ENCODE measurements around the gene C8G. TPM values are rescaled to one million over a fixed set of nuclear protein-coding genes. Genes with fewer than 3 reads are reported as not detected.

The C8G gene
- total and polyA plus RNA-seq, 2 of the 4 experiments (the other 2 are of a cell fraction) = 0.80 TPM; not detected in 1

GRCh38 chr9:136941231-136942111, 3.6 kb upstream of the C8G start:
- no peak overlapping the region for H2BK20ac ChIP-seq (ENCODE audit: low read depth, low read length)
- H4K8ac ChIP-seq (ENCODE audit: low read depth in 2 of 2, low read length in 2 of 2) = no peak overlapping the region
- H3K14ac ChIP-seq (replicated peaks; ENCODE audit: low read depth, low read length) = no peak overlapping the region
- no TSS peak for BruUV-seq (replicated peaks)
- peaks cover 5 to 47% of the 10 kb centered on the region in 2 experiments for H3K79me1 ChIP-seq (ENCODE audit: low read depth in 1 of 2, low read length in 2 of 2)
- DNase-seq (no peak), ATAC-seq (ENCODE audit: low read depth) (no peak)
- no peaks in the 10 kb centered on the region for H3K27me3 ChIP-seq (ENCODE audit: control insufficient read depth, insufficient read depth, low read length)
- no peak overlapping the region for H3K56ac ChIP-seq (ENCODE audit: extremely low read depth, insufficient read depth, low read length)
- H3K9me3 ChIP-seq (ENCODE audit: control insufficient read depth, insufficient read depth, low read length) = no peaks in the 10 kb centered on the region
- H4K5ac ChIP-seq (ENCODE audit: low read depth, low read length) = no peak overlapping the region
- H3K9me1 ChIP-seq (ENCODE audit: insufficient read depth, low read length) = peaks cover 8% of the 10 kb centered on the region
- intact Hi-C loops (cut with micrococcal nuclease) = no loop called here
- H2BK120ac ChIP-seq (ENCODE audit: low read depth, low read length) = no peak overlapping the region
- no peak overlapping the region for H3K27ac ChIP-seq (ENCODE audit: insufficient read depth, low read length)
- H2AK9ac ChIP-seq (replicated peaks; ENCODE audit: low read depth, low read length, poor library complexity) = no peak overlapping the region
- no peak for TF ChIP-seq ELK1 (IDR thresholded peaks at IDR 0.05; ENCODE audit: borderline replicate concordance, low read depth, low read length)
- no peak for TF ChIP-seq MXI1 (IDR thresholded peaks at IDR 0.05; ENCODE audit: borderline replicate concordance, low read depth, low read length)
- TF ChIP-seq BHLHE40 (IDR thresholded peaks at IDR 0.05; ENCODE audit: low read depth, low read length) = no peak
- no peak for TF ChIP-seq RAD21 (IDR thresholded peaks at IDR 0.05; ENCODE audit: low read length)
- TF ChIP-seq NFE2L2 (IDR thresholded peaks at IDR 0.05; ENCODE audit: low read depth, low read length) = no peak
- no peak for TF ChIP-seq RFX5 (IDR thresholded peaks at IDR 0.05; ENCODE audit: low read depth, low read length)
- no peak for TF ChIP-seq POLR2A (IDR thresholded peaks at IDR 0.05; ENCODE audit: low read depth, low read length)
- TF ChIP-seq RCOR1 (IDR thresholded peaks at IDR 0.05; ENCODE audit: insufficient replicate concordance, low read length) = no peak
- TF ChIP-seq CTCF (conservative IDR thresholded peaks at IDR 0.05; ENCODE audit: low read depth, low read length) = no peak
- TF ChIP-seq CEBPB (IDR thresholded peaks at IDR 0.05; ENCODE audit: low read depth, low read length) = no peak
- dilution Hi-C loops (cut with HindIII; ENCODE audit: low sequenced_read_pairs, unreplicated experiment) = no loop called here
- H2AK5ac ChIP-seq (ENCODE audit: low read depth, low read length) = no peak overlapping the region
- peak overlapping the region; percentile 32 for H2AFZ ChIP-seq (replicated peaks; ENCODE audit: low read length, poor library complexity)
- CTCF ChIA-PET = no interaction called here
- H2BK15ac ChIP-seq (ENCODE audit: low read depth, low read length) = no peak overlapping the region
- no peak overlapping the region for H3K18ac ChIP-seq (ENCODE audit: low read depth, low read length)
- no peak overlapping the region for H2BK5ac ChIP-seq (ENCODE audit: low read depth, low read length, poor library complexity, severe bottlenecking)
- H3K9ac ChIP-seq (ENCODE audit: low read depth, low read length) = no peak overlapping the region
- H4K20me1 ChIP-seq (ENCODE audit: insufficient read depth, low read length) = peaks cover 22% of the 10 kb centered on the region
- POLR2A ChIA-PET (ENCODE audit: unreplicated experiment) = no interaction called here
- H3K4me3 ChIP-seq (ENCODE audit: insufficient read depth, low read depth, low read length) = no peak overlapping the region
- H3K4me2 ChIP-seq (ENCODE audit: low read depth, low read length) = no peak overlapping the region
- H3K23ac ChIP-seq (ENCODE audit: low read depth, low read length) = no peak overlapping the region
- WGBS, 2 experiments (ENCODE audit: extremely low coverage in 2 of 2, insufficient read length in 1 of 2) = 98% methylated on average over 32 of the region's 55 CpGs; no CpG with 5 or more reads in 1 of the 2 experiments
- H3K4ac ChIP-seq (ENCODE audit: low read depth, low read length) = no peak overlapping the region
- peaks cover 4% of the 10 kb centered on the region for H3K4me1 ChIP-seq (ENCODE audit: control insufficient read depth, insufficient read depth, low read length)
- peaks cover 48% of the 10 kb centered on the region for H3K36me3 ChIP-seq (ENCODE audit: control insufficient read depth, insufficient read depth, low read length)
- H4K91ac ChIP-seq (ENCODE audit: insufficient read depth, low read depth, low read length) = no peak overlapping the region
- in situ Hi-C loops (cut with MboI; ENCODE audit: low sequenced_read_pairs) = no loop called here

Measured in IMR-90 (cell line).